ENCODE measurements around the gene FAM78A. TPM values are rescaled to one million over a fixed set of nuclear protein-coding genes. Genes with fewer than 3 reads are reported as not detected.

The FAM78A gene
- polyA plus RNA-seq, 1 donor from 2014 or later: 0.47 TPM

- no peak for TF ChIP-seq TAF1 (IDR thresholded peaks at IDR 0.05; ENCODE audit: low read depth)
- TF ChIP-seq EP300 (conservative IDR thresholded peaks at IDR 0.05; ENCODE audit: poor library complexity, severe bottlenecking): no peak
- TF ChIP-seq EZH2 (IDR thresholded peaks at IDR 0.05; ENCODE audit: borderline replicate concordance, insufficient read depth, low read length, poor library complexity, severe bottlenecking): no peak
- no peak for TF ChIP-seq CTCF (IDR thresholded peaks at IDR 0.05; ENCODE audit: poor library complexity, severe bottlenecking)
- no peak for TF ChIP-seq REST (IDR thresholded peaks at IDR 0.05; ENCODE audit: borderline replicate concordance)
- TF ChIP-seq MXI1 (conservative IDR thresholded peaks at IDR 0.05; ENCODE audit: poor library complexity, severe bottlenecking): no peak
- no peak for TF ChIP-seq POLR2AphosphoS5 (IDR thresholded peaks at IDR 0.05)
- TF ChIP-seq RAD21 (conservative IDR thresholded peaks at IDR 0.05): no peak
- TF ChIP-seq SMC3 (conservative IDR thresholded peaks at IDR 0.05; ENCODE audit: poor library complexity): no peak
- H3K79me2 ChIP-seq (replicated peaks; ENCODE audit: insufficient read depth, low read length): no peaks in the 10 kb centered on the region
- H3K4me3 ChIP-seq (ENCODE audit: low read length): no peak overlapping the region
- H3F3A ChIP-seq (ENCODE audit: insufficient read depth, low read length, poor library complexity, severe bottlenecking): no peaks in the 10 kb centered on the region
- H3K27ac ChIP-seq (ENCODE audit: low read length): no peak overlapping the region
- no peak overlapping the region for H3K4me2 ChIP-seq (ENCODE audit: low read length)
- H3K36me3 ChIP-seq (ENCODE audit: insufficient read depth, low read length): no peaks in the 10 kb centered on the region
- H3K27me3 ChIP-seq (ENCODE audit: insufficient read depth, low read depth, low read length): no peaks in the 10 kb centered on the region
- H3K9ac ChIP-seq (ENCODE audit: low read length): no peak overlapping the region
- no peaks in the 10 kb centered on the region for H3K9me2 ChIP-seq (ENCODE audit: insufficient read depth, low read length)
- H3K9me3 ChIP-seq (ENCODE audit: low read length): no peaks in the 10 kb centered on the region
- no peak overlapping the region for H2AFZ ChIP-seq (ENCODE audit: low read depth, low read length)
- H4K20me1 ChIP-seq (ENCODE audit: insufficient read depth): no peaks in the 10 kb centered on the region
Measured at GRCh38 chr9:131240047-131240921, 36.0 kb downstream of the FAM78A start.

GRCh38 chr9:131239161-131239975 lies 36.9 kb downstream of the FAM78A start:
- Histone ChIP-seq H3K9ac (ENCODE audit: low read length) (no peak overlapping the region), H2AFZ (ENCODE audit: low read depth, low read length) (no peak overlapping the region), H3F3A (ENCODE audit: insufficient read depth, low read length, poor library complexity, severe bottlenecking) (no peaks in the 10 kb centered on the region), H3K27ac (ENCODE audit: low read length) (no peak overlapping the region), H3K9me3 (ENCODE audit: low read length) (no peaks in the 10 kb centered on the region), H3K36me3 (ENCODE audit: insufficient read depth, low read length) (no peaks in the 10 kb centered on the region), H4K20me1 (ENCODE audit: insufficient read depth) (no peaks in the 10 kb centered on the region), H3K9me2 (ENCODE audit: insufficient read depth, low read length) (no peaks in the 10 kb centered on the region), H3K4me3 (ENCODE audit: low read length) (no peak overlapping the region), H3K4me2 (ENCODE audit: low read length) (no peak overlapping the region), H3K27me3 (ENCODE audit: insufficient read depth, low read depth, low read length) (no peaks in the 10 kb centered on the region), H3K79me2 (replicated peaks; ENCODE audit: insufficient read depth, low read length) (no peaks in the 10 kb centered on the region)
- TF ChIP-seq SMC3 (conservative IDR thresholded peaks at IDR 0.05; ENCODE audit: poor library complexity): no peak
- TF ChIP-seq RAD21 (conservative IDR thresholded peaks at IDR 0.05): no peak
- TF ChIP-seq CTCF (IDR thresholded peaks at IDR 0.05; ENCODE audit: poor library complexity, severe bottlenecking): no peak
- no peak for TF ChIP-seq EZH2 (IDR thresholded peaks at IDR 0.05; ENCODE audit: borderline replicate concordance, insufficient read depth, low read length, poor library complexity, severe bottlenecking)
- TF ChIP-seq MXI1 (conservative IDR thresholded peaks at IDR 0.05; ENCODE audit: poor library complexity, severe bottlenecking): no peak
- no peak for TF ChIP-seq POLR2AphosphoS5 (IDR thresholded peaks at IDR 0.05)
- TF ChIP-seq EP300 (conservative IDR thresholded peaks at IDR 0.05; ENCODE audit: poor library complexity, severe bottlenecking): no peak
- no peak for TF ChIP-seq TAF1 (IDR thresholded peaks at IDR 0.05; ENCODE audit: low read depth)
- TF ChIP-seq REST (IDR thresholded peaks at IDR 0.05; ENCODE audit: borderline replicate concordance): no peak
